ENCODE measurements around the gene ZCCHC14. TPM values are rescaled to one million over a fixed set of nuclear protein-coding genes. Genes with fewer than 3 reads are reported as not detected.

The ZCCHC14 gene
- total and polyA plus RNA-seq, 10 of the 15 experiments (the other 5 are each of a cell fraction or from before 2014, with no cell fraction given) = 0.02 to 0.26 (median 0.05) TPM; not detected in 3

DNA sequence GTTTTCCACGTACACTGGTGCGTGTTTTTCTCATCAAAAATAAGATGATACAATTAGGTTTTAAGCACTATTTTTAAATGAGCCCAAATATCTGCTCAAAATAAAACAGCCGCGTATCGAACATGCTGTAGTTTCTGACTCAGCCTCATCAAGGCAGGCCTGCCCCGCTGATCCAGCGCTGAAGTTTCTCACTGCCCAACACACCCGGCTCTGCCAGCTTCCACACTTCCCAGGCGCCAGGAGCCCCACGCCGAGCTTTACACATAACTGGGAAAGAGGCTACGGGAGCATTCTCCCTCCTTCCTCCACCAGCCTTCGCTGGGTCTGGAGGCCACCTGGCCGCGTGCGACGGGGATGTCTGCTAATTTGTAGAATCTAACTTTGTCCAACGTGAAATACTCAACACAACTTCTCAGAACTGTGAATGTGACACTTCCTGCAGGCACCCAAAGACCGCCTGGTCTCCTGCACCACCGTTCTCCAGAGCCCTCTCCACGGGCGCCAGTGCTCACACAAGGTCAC is 58.6 kb downstream of the ZCCHC14 start:
- no peaks in the 10 kb centered on the region; the same call in 1 of the 2 replicates for H4K20me1 ChIP-seq (ENCODE audit: control insufficient read depth, insufficient read depth)
- no TSS peak for BruUV-seq (replicated peaks)
- ChIA-PET SMC1A (ENCODE audit: uncharacterized antibody, unreplicated experiment) (no interaction called here), POLR2A (no interaction called here), CTCF (no interaction called here), RAD21 (ENCODE audit: unreplicated experiment) (no interaction called here)
- in situ Hi-C loops (cut with MboI) (no loop called here), intact Hi-C loops (cut with micrococcal nuclease; ENCODE audit: unreplicated experiment) (no loop called here)
- 80% methylated on average over 22 of the region's 22 CpGs for WGBS (ENCODE audit: insufficient coverage, insufficient replicate concordance, low lambda C conversion rate, missing lambda C conversion rate)
- no peak overlapping the region for H3K4me2 ChIP-seq (ENCODE audit: control insufficient read depth, insufficient read depth)
- no peaks in the 10 kb centered on the region for H3K9me3 ChIP-seq (replicated peaks; ENCODE audit: control insufficient read depth, insufficient read depth, low read length)
- H2AFZ ChIP-seq (ENCODE audit: control insufficient read depth, low read depth, low read length) = no peak overlapping the region
- H3K27ac ChIP-seq (ENCODE audit: control insufficient read depth, insufficient read depth) = no peak overlapping the region
- no peak for ATAC-seq
- no peak overlapping the region for H3K4me3 ChIP-seq
- TF ChIP-seq ZSCAN29 (IDR thresholded peaks at IDR 0.05) (no peak), CREM (IDR thresholded peaks at IDR 0.05; ENCODE audit: low read depth) (no peak), IRF4 (IDR thresholded peaks at IDR 0.05; ENCODE audit: low read depth, low read length) (no peak), NRF1 (conservative IDR thresholded peaks at IDR 0.05; ENCODE audit: low read depth, low read length) (no peak), ZNF207 (IDR thresholded peaks at IDR 0.05; ENCODE audit: borderline replicate concordance) (no peak), RBBP5 (conservative IDR thresholded peaks at IDR 0.05) (no peak), STAT1 (conservative IDR thresholded peaks at IDR 0.05) (no peak), RAD21 (IDR thresholded peaks at IDR 0.05; ENCODE audit: insufficient read depth, low read depth, low read length) (no peak)
- TF ChIP-seq, protein P1, sequence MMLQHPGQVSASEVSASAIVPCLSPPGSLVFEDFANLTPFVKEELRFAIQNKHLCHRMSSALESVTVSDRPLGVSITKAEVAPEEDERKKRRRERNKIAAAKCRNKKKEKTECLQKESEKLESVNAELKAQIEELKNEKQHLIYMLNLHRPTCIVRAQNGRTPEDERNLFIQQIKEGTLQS (IDR thresholded peaks at IDR 0.05; ENCODE audit: borderline replicate concordance, extremely low read depth, low read depth, low read length) = no peak
- TF ChIP-seq, protein P2, sequence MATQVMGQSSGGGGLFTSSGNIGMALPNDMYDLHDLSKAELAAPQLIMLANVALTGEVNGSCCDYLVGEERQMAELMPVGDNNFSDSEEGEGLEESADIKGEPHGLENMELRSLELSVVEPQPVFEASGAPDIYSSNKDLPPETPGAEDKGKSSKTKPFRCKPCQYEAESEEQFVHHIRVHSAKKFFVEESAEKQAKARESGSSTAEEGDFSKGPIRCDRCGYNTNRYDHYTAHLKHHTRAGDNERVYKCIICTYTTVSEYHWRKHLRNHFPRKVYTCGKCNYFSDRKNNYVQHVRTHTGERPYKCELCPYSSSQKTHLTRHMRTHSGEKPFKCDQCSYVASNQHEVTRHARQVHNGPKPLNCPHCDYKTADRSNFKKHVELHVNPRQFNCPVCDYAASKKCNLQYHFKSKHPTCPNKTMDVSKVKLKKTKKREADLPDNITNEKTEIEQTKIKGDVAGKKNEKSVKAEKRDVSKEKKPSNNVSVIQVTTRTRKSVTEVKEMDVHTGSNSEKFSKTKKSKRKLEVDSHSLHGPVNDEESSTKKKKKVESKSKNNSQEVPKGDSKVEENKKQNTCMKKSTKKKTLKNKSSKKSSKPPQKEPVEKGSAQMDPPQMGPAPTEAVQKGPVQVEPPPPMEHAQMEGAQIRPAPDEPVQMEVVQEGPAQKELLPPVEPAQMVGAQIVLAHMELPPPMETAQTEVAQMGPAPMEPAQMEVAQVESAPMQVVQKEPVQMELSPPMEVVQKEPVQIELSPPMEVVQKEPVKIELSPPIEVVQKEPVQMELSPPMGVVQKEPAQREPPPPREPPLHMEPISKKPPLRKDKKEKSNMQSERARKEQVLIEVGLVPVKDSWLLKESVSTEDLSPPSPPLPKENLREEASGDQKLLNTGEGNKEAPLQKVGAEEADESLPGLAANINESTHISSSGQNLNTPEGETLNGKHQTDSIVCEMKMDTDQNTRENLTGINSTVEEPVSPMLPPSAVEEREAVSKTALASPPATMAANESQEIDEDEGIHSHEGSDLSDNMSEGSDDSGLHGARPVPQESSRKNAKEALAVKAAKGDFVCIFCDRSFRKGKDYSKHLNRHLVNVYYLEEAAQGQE (IDR thresholded peaks at IDR 0.05; ENCODE audit: low read depth, low read length) = no peak
- no peaks in the 10 kb centered on the region for H3K36me3 ChIP-seq (ENCODE audit: control insufficient read depth in 2 of 2, insufficient read depth in 2 of 2, low read length in 1 of 2)
- no peak overlapping the region for H3K9ac ChIP-seq (ENCODE audit: control insufficient read depth, insufficient read depth, low read length)
- no peak for FAIRE-seq
- DNase-seq (ENCODE audit: low read depth, low spot score) = no peak
- peaks cover 0 to 4% of the 10 kb centered on the region in 2 experiments; a peak in 3 of 4 replicates for H3K27me3 ChIP-seq (replicated peaks in 1 of 2; ENCODE audit: control insufficient read depth in 2 of 2, insufficient read depth in 2 of 2, low read length in 1 of 2)
- H3K79me2 ChIP-seq (ENCODE audit: control insufficient read depth, insufficient read depth, low read length) = no peaks in the 10 kb centered on the region
- no peaks in the 10 kb centered on the region for H3K4me1 ChIP-seq (ENCODE audit: control insufficient read depth, insufficient read depth, low read length)
